Frontal cortex (tissue), 4 donors: ENCODE measurements around the gene RASGEF1C. TPM values are rescaled to one million over a fixed set of nuclear protein-coding genes. Genes with fewer than 3 reads are reported as not detected.

Experiments used
- DNase-seq, 2 donors: peaks; one replicate each; pipeline ENCODE4 v3.0.0; 2012; ENCODE audit warnings: low spot score in 2 of 2
- FAIRE-seq: peaks from 2 replicates; lab custom pipeline; 2012; peaks lifted over from hg19 to GRCh38; lab: Jason Lieb, UNC
- total RNA-seq: library from RNA; depleted of rRNA; stranded (reverse); fragments of >200 nt; gene quantifications from one replicate; pipeline ENCODE4 v1.2.3, GENCODE V29; 2014
- donor health status: control.
- donor health status: control.
- donor health status: control.

Gene RASGEF1C
- total RNA-seq, 1 donor from 2014 or later: 17.9 TPM

DNA sequence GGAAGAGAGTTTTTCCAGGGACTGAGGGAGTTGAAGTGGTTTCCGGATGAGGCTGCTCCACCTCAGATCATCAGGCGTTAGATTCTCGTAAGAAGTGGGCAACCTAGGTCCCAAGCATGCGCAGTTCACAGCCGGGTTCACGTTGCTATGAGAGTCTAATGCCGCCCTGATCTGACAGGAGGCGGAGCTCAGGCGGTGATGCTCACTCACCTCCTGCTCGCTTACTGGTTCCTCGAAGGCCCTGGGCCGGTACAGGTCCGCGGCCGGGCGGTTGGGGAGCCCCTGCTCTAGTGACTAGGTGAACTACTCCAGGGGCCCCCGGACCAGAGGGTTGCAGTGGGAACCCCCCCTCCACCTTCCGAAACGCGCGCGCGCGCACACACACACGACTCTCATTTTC, 136.5 kb downstream of the RASGEF1C start:
- DNase-seq (no peak), FAIRE-seq (no peak)

DNA sequence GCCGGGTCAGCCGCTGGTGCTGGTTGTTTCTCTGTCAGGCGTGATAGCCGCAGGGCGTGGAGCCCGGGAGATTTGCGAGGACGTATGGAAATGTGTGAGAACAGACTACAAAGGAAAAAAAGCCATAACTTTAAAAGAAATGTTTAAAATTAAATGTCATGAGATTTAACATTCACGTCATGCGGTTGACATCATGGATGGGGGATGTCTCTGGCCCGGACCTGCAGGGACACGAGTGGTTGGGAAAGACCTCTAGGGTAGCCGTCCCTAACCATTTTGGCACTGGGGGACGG, 136.8 kb downstream of the RASGEF1C start:
- DNase-seq (no peak), FAIRE-seq (no peak)

DNA sequence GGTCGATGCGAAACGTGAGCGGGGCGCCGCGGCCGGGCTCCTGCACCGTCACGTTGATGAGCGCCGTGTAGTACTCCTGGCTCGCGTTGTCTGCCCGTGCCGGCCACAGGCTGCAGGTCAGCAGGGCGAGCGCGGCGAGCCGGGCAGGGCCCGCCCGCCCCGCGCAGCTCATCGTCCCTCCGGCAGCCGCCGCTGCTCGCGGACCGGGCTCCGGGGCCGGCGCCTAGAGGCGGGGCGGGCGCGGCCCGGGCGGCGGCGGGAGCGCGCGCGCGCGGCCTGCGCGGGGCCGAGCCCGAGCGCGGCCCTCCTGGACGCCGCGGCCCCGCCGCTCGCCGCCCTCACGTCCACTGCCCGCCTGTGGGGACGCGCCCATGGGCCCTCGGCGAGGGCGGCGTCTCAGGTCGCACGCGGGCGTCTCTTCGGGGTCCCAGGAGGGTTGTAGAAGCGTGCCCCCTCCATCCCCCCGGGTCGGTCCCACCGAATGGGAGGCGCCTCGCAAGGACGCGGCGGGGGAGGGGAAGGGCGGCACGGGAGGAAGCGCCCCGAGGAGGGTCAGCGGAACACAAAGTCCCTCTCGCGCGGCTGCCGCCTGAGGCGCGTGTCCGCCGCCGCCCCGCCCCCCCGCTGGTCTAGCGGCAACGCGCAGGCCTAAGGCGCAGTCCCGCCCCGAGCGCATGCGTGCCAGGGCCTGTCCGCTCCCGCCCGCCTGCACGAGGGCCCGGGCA, 137.3 kb downstream of the RASGEF1C start, which contains the start of gene RNF130:
Gene RNF130 (minus strand): TSS at position 229 of the 725 bp plus-strand sequence. CDS start 57 bp downstream, at position 172.
- FAIRE-seq (no peak), DNase-seq (peak; percentile 90 to 93)

DNA sequence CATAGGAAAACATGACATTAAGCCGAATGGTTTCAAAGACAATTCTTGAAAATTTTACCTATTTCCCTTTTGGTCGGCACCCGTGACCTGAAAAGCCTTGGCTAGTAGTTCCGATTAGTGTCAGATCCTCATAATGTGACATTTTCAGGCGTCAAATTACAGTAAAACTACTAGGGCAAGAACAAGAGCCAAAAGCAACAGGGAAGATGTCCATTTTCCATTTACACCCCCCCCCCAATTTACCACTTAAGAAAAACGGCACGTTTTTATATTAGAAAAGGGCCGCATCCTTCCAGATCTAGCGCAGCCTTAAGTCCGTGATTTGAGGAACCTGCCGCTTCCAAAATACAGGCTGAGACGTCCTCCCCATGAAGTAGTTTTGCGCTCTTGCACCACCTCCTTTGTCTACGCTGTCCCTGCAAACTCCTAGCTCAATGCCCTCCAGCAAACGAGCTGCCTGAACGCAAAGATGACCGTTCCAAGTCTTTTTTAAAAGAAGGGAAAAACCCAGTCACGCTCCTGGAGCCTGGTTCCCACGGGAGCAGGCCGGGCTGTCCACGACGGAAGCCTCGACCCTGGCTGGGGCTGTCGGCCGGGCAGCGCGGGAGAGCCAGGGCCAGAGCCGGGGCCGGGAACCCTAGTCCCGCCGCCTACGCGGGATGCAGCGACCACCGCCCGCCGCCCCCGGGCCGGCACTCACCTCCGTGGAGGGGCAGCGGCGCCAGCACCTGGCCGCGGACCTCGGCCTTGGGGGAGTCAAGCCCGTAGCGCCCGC, 138.1 kb downstream of the RASGEF1C start:
- no peak for FAIRE-seq
- DNase-seq: peak in 1 of 2 donors; percentile 28

DNA sequence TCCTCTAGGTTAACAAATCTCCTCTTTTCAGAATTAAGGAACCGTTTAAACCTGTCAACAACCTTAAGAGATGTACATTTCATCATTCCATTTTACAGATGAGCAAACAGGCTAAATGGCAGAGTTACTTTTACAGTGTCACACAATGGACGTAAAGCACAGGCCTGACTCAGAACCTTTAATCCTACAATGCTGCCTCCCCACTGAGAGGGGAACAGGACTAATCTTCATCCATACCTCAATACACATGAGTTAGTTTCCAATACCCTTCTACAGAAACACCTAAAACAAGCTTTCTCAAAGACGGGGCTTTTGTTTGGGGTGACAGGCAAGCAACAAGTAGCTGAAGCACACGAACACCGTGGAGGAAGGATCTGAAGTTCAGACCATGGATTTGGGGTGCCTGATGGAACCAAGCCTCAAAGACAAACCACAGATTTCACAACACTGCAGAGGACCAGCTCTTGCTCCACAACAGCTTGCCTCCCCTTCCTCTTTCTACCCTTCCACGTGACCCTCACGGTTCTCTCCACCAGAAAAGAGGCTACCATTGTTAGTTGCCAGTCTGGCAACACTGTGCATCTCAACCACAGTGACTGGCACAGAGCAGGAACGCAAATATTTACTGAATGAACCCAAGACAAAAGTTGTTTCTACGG, 139.3 kb downstream of the RASGEF1C start:
- peak in 1 of 2 donors; percentile 53 for DNase-seq
- FAIRE-seq: no peak

DNA sequence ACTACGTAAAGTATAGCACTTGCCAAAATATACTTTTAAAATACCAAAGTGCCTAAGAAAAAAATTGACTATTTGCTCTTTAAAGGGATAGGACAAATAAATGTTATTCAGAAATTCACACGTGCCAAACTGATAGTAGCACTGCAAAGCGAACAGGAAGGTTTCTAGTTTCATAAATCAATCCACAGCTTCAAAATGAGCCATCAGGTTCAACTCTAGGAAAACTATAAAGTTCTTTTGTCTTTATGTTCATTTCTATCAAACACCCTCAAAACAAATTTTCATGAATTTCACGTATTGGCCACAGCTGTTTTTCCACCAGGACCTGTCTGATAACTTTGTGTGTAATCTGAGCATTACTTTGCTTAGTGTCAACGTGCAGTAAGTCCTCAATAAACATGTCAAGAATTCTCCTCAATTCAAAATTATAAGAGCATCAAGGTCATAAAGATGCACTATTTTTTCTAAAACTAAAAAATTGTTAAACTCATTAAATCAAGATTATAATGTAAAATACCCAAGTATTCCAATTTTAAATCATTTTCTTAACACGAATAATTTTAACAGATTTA, 140.4 kb downstream of the RASGEF1C start:
- DNase-seq (no peak), FAIRE-seq (no peak)

DNA sequence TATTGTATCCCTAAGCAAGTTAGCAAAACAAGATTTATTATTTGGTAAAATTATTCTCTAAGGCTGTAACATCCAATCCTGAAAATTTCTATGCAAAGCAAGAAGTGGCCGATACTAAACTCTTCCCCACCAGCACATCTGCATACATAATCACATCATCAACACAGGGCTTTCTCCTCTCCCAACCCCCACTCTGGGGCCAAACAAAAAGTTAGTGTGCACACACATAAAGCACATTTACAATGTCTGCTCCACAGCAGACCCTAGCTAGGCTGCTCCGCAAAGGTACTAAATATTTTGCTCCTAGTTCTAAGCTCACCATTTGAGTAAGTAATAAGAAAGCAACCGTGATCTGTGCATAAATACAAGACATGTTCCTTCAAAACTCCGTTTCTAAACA, 141.0 kb downstream of the RASGEF1C start:
- FAIRE-seq: no peak
- no peak for DNase-seq

DNA sequence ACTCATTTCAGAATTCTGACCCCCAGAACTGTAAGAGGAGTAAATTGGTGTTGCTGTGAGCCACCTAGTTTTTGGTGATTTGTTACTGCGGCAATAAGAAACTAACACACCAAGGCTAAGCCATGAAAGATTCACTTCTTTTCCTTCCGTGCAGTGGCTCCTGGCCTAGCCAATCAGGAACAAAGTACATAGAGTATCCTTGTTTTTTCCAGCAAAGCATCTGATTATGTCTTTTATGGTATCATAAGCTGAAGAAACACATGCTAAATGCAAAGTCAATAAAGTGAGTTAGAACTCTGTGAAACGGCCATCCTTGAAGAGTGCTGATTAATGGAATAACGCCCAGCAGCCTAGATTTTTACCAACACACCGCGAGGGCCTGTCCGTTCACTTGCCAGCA, 148.8 kb downstream of the RASGEF1C start:
- FAIRE-seq: no peak
- no peak for DNase-seq

DNA sequence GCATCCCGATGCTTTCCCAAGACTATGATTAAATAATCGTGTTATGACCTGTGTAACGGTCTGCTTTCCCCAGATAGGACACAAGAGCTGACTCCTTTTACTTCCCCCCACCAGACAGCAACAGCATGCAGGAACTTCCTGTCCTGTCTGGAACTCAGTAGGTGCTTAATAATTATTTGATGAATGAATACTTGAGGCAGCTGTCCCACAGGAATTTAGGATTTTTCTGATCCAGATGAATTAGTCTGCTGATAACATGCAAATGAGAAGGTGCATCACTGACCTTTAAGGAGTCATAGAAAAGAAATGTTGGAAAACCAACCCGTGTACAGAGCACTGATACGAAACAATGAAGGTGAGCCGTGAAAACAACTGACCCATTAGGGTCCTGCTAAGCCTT, 149.7 kb downstream of the RASGEF1C start:
- no peak for DNase-seq
- no peak for FAIRE-seq

DNA sequence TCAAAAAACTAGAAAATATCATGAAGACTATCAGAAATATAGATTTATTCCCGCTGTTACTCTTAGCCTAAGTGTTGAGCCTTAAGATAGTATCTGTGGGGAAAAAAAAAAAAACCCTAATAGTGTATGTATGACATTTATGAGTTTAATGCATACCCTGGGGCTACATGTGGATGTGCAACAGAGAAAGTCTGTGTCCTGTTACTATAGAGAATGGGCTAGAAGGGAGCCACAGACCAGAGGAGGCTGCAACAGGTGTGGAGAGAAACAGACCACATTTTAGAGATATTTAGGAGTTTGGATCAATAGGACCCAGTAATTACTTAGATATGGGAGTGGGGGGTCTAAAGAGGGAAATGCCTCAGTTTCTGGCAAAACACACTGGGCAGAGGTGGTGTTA, 152.9 kb downstream of the RASGEF1C start:
- no peak for FAIRE-seq
- no peak for DNase-seq

DNA sequence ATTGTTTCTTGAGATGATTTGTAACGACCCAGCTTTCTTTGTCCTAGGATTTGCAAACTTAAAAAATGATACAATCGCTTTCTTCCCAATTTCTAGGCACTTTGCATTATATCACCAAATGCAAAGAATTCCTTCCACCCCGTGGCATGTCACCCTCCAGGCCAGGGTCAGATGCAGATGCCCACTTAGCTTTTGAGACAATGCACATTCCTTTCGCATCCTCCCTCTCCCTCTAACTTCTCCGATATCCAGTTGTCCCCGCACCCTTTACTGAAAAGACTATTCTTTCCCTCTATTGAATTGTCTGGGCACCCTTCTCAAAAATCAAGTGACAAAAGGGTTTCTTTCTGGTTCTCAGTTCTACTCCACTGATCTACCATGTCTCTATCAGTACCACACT, 154.8 kb downstream of the RASGEF1C start:
- DNase-seq: no peak
- no peak for FAIRE-seq

DNA sequence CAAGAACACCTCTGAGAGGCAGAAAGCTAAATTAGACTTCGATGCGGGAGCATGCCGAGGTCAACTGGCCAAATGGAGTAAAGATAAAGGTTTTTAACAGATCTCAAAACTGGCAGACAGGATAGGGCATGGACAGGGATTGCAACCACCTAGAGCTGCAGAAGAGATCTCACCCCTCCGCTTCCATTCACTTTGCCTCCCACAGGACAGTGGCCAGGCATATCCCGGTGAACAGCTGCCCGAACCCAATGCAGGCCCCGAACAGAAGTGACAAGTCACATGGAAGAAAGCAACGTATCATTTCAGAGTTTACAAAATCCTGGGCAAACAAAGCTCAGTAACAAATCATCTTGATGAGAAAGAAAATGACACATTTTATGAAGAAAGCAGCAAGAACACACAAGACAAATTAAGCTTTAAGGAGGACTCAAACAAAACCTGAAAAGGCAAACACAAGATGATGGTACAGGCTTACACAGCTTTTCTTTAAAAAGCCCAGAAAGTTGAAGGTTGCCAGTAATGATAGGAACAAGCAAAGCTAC, 155.9 kb downstream of the RASGEF1C start:
- no peak for DNase-seq
- FAIRE-seq: no peak

DNA sequence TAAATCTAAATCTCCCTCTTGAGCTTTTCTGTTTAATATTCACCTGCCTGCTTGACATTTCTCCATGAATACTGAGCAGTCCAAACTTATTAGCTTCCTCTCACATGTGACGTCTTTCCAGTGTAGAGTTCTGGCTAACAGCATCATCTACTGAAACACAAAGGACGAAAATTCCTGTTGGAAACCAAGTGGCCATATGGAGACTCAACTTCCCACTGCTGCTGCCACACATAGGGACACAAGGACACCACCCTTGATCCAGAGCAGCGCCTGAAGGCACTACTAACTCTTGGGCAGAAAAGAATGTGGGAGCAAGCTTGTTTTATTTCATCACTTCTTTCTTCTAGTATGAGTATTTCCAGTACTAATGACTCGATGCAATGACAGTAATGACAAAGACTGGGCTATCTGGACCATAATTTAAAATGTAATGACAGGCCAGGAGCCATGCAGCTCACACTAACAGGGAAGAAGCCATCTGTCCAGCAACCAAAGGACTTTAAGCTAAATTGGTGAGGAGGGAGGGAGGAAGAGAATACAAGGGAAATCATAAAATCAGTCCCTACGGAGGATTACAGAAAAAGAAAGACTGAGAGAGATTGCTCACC, 156.7 kb downstream of the RASGEF1C start:
- FAIRE-seq: no peak
- no peak for DNase-seq

Other genes with a start within 250 kb of the RASGEF1C start
- 56.7 TPM for gene RNF130, start 137.5 kb downstream of the RASGEF1C start, total RNA-seq
- 95.8 TPM for gene MAPK9, start 82.9 kb upstream of the RASGEF1C start, total RNA-seq
- gene GFPT2, start 144.1 kb upstream of the RASGEF1C start, total RNA-seq: 11.0 TPM